Measurements from ENCODE around the gene MINDY1. TPM values are rescaled to one million over a fixed set of nuclear protein-coding genes. Genes with fewer than 3 reads are reported as not detected.
A peak's percentile ranks its signal among the peaks of the same experiment; 100 is the strongest.

MINDY1 gene
- total RNA-seq, 1 donor from 2014 or later, result 26.5 TPM

GRCh38 chr1:151050051-151050688 is 43.5 kb upstream of the MINDY1 start:
- no peak for ATAC-seq
- H3K27ac ChIP-seq, result no peak overlapping the region
- H3K36me3 ChIP-seq, result peaks cover 47% of the 10 kb centered on the region
- peaks cover 14% of the 10 kb centered on the region for H3K4me1 ChIP-seq
- H3K27me3 ChIP-seq, result no peaks in the 10 kb centered on the region
- no peak for TF ChIP-seq CTCF (IDR thresholded peaks at IDR 0.05)
- intact Hi-C loops (cut with DNase I), result no loop called here
- no peak for DNase-seq
- H3K4me3 ChIP-seq, result no peak overlapping the region
- no peaks in the 10 kb centered on the region for H3K9me3 ChIP-seq

GRCh38 chr1:151049458-151049857 is 42.8 kb upstream of the MINDY1 start:
- H3K4me1 ChIP-seq, result peaks cover 14% of the 10 kb centered on the region
- DNase-seq (no peak), ATAC-seq (no peak)
- H3K36me3 ChIP-seq, result peaks cover 40% of the 10 kb centered on the region
- H3K27me3 ChIP-seq, result no peaks in the 10 kb centered on the region
- no peak overlapping the region for H3K4me3 ChIP-seq
- no peaks in the 10 kb centered on the region for H3K9me3 ChIP-seq
- H3K27ac ChIP-seq, result no peak overlapping the region
- intact Hi-C loops (cut with DNase I), result no loop called here
- TF ChIP-seq CTCF (IDR thresholded peaks at IDR 0.05), result no peak

GRCh38 chr1:151048645-151049032 is 41.9 kb upstream of the MINDY1 start:
- H3K4me3 ChIP-seq, result peak overlapping the region; percentile 92
- H3K36me3 ChIP-seq, result peaks cover 31% of the 10 kb centered on the region
- ATAC-seq, result no peak
- no peak for DNase-seq
- H3K9me3 ChIP-seq, result no peaks in the 10 kb centered on the region
- H3K4me1 ChIP-seq, result peaks cover 14% of the 10 kb centered on the region
- no peak for TF ChIP-seq CTCF (IDR thresholded peaks at IDR 0.05)
- peak overlapping the region; percentile 83 for H3K27ac ChIP-seq
- no peaks in the 10 kb centered on the region for H3K27me3 ChIP-seq
- intact Hi-C loops (cut with DNase I), result no loop called here

- peak; percentile 89 for ATAC-seq
- TF ChIP-seq CTCF (IDR thresholded peaks at IDR 0.05), result peak; percentile 51
- Histone ChIP-seq H3K27me3 (no peaks in the 10 kb centered on the region), H3K4me3 (peak overlapping the region; percentile 92), H3K9me3 (no peaks in the 10 kb centered on the region), H3K4me1 (peaks cover 14% of the 10 kb centered on the region), H3K36me3 (peaks cover 26% of the 10 kb centered on the region), H3K27ac (peak overlapping the region; percentile 83)
- intact Hi-C loops (cut with DNase I), result no loop called here
- DNase-seq, result peak; percentile 84
Measured at GRCh38 chr1:151047925-151048644, 41.4 kb upstream of the MINDY1 start.

GRCh38 chr1:151047591-151047924 is 40.9 kb upstream of the MINDY1 start, which contains the start of gene C1orf56:
TSS of gene C1orf56 (plus strand) at chr1:151047751. CDS start at chr1:151047848, 97 bp downstream.
- ATAC-seq (peak; percentile 88), DNase-seq (peak; percentile 84)
- intact Hi-C loops (cut with DNase I), result no loop called here
- Histone ChIP-seq H3K4me1 (peaks cover 14% of the 10 kb centered on the region), H3K9me3 (no peaks in the 10 kb centered on the region), H3K27me3 (no peaks in the 10 kb centered on the region), H3K4me3 (peak within 1 kb of the TSS; percentile 92), H3K36me3 (peaks cover 21% of the 10 kb centered on the region), H3K27ac (peak within 1 kb of the TSS; percentile 83)
- TF ChIP-seq CTCF (IDR thresholded peaks at IDR 0.05), result no peak
